Testis (tissue), 2 donors: ENCODE data around the gene TBX10.

Experiments used
- POLR2A ChIP-seq: fragments of 450-650 bp; IDR thresholded peaks from one replicate; pipeline ENCODE4 v1.6.1; 2017; ENCODE audit warnings: antibody characterized with exemption, mild to moderate bottlenecking, moderate library complexity
- TF ChIP-seq, protein P1 (sequence below), 3 experiments: fragments of 450-650 bp in 2 of 3; fragments of 200-600 bp in 1 of 3; sonication (generic) in 1 of 3; IDR thresholded peaks; one replicate each; pipeline ENCODE4 v1.5.1; 2016 to 2019; ENCODE audit warnings: antibody characterized with exemption in 3 of 3, mild to moderate bottlenecking in 2 of 3, moderate library complexity in 1 of 3

DNA sequence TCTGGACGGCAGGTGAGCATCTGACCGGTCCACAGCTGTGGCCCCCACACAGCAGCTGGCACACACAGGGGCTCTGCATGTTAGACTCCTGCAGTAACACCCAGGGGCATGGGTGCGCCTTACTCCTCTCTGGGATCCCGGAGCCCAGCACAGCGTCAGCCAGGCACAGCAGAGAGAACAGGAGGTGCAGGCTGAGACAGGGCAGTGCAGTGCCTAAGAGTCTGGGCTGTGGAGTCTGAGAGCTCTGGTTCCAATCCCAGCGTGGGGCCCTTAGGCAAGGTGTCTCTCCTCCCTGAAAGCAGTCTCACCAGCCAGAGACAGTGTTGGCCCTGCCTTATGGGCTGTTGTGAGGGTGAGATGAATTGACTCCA, 12.1 kb downstream of the TBX10 start:
- TF ChIP-seq POLR2A, result no peak
- TF ChIP-seq, protein P1, sequence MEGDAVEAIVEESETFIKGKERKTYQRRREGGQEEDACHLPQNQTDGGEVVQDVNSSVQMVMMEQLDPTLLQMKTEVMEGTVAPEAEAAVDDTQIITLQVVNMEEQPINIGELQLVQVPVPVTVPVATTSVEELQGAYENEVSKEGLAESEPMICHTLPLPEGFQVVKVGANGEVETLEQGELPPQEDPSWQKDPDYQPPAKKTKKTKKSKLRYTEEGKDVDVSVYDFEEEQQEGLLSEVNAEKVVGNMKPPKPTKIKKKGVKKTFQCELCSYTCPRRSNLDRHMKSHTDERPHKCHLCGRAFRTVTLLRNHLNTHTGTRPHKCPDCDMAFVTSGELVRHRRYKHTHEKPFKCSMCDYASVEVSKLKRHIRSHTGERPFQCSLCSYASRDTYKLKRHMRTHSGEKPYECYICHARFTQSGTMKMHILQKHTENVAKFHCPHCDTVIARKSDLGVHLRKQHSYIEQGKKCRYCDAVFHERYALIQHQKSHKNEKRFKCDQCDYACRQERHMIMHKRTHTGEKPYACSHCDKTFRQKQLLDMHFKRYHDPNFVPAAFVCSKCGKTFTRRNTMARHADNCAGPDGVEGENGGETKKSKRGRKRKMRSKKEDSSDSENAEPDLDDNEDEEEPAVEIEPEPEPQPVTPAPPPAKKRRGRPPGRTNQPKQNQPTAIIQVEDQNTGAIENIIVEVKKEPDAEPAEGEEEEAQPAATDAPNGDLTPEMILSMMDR (IDR thresholded peaks at IDR 0.05), result no peak
